ENCODE results near the gene AP3B2. TPM values are rescaled to one million over a fixed set of nuclear protein-coding genes. Genes with fewer than 3 reads are reported as not detected.

Gene AP3B2
- total RNA-seq, 2 donors from 2014 or later, result 0.51 TPM; not detected in 1

DNA sequence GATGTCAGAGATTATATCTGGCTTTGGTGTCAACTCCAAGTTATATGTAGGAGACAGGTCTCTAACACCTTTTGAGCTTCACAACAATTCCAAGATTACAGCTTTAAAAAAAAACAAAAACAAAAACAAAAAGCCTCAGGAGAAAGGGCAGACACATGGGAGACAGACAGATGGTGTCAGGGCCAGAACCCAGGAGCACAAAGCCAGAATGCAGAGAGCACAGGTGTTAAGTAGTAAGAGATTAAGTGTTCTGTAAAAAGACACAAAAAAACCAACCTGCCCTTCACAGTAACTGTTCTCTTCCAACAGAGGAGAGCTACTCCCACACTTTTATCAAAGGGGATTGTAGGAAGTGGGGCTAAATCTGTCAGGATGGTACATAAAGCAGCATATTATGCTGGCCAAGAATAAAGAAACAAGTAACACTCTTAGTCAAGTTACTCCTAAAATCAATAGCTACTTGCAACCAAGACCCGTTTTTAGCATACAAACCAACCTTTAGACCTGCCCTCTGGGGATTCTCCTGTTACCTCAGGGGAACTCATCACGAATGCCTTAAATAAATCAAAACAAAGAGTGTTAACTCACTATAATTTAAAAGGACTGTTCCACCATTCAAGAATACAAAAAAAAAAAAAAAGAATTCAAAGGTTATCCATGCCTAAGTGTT is 68.4 kb downstream of the AP3B2 start:
- TF ChIP-seq CTCF (IDR thresholded peaks at IDR 0.05), result no peak
- Histone ChIP-seq H3K36me3 (no peaks in the 10 kb centered on the region), H3K27me3 (peaks cover 0 to 4% of the 10 kb centered on the region in 2 donors), H3K9me3 (no peaks in the 10 kb centered on the region), H3K4me3 (no peak overlapping the region), H3K27ac (no peak overlapping the region), H3K4me1 (peaks cover 0 to 2% of the 10 kb centered on the region in 2 donors)
- DNase-seq (ENCODE audit: low spot score), result no peak

DNA sequence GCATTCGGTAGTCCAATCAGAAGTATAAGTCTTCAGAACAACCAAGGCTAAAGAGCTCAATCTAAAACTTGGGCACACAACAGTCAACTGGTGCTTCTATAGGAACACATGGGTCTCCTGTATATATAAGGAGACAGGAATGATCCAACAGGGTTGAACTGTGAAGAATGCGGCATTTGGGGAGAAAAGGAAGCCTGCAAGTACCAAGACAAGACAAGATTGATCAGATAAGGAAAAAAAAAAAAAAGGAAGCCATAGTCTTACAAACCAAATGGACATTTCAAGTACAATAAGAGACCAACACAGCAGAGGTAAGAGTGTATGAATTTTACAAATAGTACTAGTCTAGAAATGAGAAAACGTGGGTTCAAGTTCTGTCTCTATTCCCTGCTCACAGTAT is 69.0 kb downstream of the AP3B2 start:
- no peak overlapping the region for H3K4me3 ChIP-seq
- H3K27ac ChIP-seq, result no peak overlapping the region
- H3K9me3 ChIP-seq, result no peaks in the 10 kb centered on the region
- H3K4me1 ChIP-seq, result no peaks in the 10 kb centered on the region
- DNase-seq (ENCODE audit: low spot score), result no peak
- H3K27me3 ChIP-seq, result peaks cover 0 to 4% of the 10 kb centered on the region in 2 donors
- TF ChIP-seq CTCF (IDR thresholded peaks at IDR 0.05), result no peak
- H3K36me3 ChIP-seq, result no peaks in the 10 kb centered on the region

- H3K36me3 ChIP-seq, result no peaks in the 10 kb centered on the region
- DNase-seq (ENCODE audit: low spot score), result no peak
- TF ChIP-seq CTCF (IDR thresholded peaks at IDR 0.05), result no peak
- no peak overlapping the region for H3K27ac ChIP-seq
- no peaks in the 10 kb centered on the region for H3K4me1 ChIP-seq
- no peak overlapping the region for H3K4me3 ChIP-seq
- no peaks in the 10 kb centered on the region for H3K27me3 ChIP-seq
- H3K9me3 ChIP-seq, result no peaks in the 10 kb centered on the region
Measured at GRCh38 chr15:82635798-82636197, 73.9 kb downstream of the AP3B2 start.

- Histone ChIP-seq H3K4me1 (no peaks in the 10 kb centered on the region), H3K27ac (no peak overlapping the region), H3K36me3 (no peaks in the 10 kb centered on the region), H3K4me3 (no peak overlapping the region), H3K27me3 (no peaks in the 10 kb centered on the region), H3K9me3 (no peaks in the 10 kb centered on the region)
- no peak for TF ChIP-seq CTCF (IDR thresholded peaks at IDR 0.05)
- no peak for DNase-seq (ENCODE audit: low spot score)
Measured at GRCh38 chr15:82630033-82630432, 79.6 kb downstream of the AP3B2 start.

- Histone ChIP-seq H3K4me3 (no peak overlapping the region), H3K9me3 (no peaks in the 10 kb centered on the region), H3K27me3 (no peaks in the 10 kb centered on the region), H3K4me1 (no peaks in the 10 kb centered on the region), H3K36me3 (no peaks in the 10 kb centered on the region), H3K27ac (no peak overlapping the region)
- DNase-seq (ENCODE audit: low spot score), result no peak
- TF ChIP-seq CTCF (IDR thresholded peaks at IDR 0.05), result no peak
Measured at GRCh38 chr15:82625136-82625535, 84.5 kb downstream of the AP3B2 start.

GRCh38 chr15:82624438-82624837 is 85.2 kb downstream of the AP3B2 start:
- no peak overlapping the region for H3K27ac ChIP-seq
- TF ChIP-seq CTCF (IDR thresholded peaks at IDR 0.05), result no peak

More at GRCh38 chr15:82624438-82624837, 85.2 kb downstream of the AP3B2 start:
- no peaks in the 10 kb centered on the region for H3K36me3 ChIP-seq
- H3K9me3 ChIP-seq, result no peaks in the 10 kb centered on the region
- H3K4me3 ChIP-seq, result no peak overlapping the region
- H3K27me3 ChIP-seq, result no peaks in the 10 kb centered on the region
- DNase-seq (ENCODE audit: low spot score), result no peak
- no peaks in the 10 kb centered on the region for H3K4me1 ChIP-seq
